HG03432 (cell line): Measurements from ENCODE around the gene FADS6.

ENCODE experiments used
- ATAC-seq: cut with Tn5 transposase; IDR thresholded peaks from one replicate; pipeline ENCODE4 v1.9.1; 2021; ENCODE audit warnings: mild to moderate bottlenecking, moderate library complexity; ENCODE audit not compliant: unreplicated experiment

FADS6 gene

DNA sequence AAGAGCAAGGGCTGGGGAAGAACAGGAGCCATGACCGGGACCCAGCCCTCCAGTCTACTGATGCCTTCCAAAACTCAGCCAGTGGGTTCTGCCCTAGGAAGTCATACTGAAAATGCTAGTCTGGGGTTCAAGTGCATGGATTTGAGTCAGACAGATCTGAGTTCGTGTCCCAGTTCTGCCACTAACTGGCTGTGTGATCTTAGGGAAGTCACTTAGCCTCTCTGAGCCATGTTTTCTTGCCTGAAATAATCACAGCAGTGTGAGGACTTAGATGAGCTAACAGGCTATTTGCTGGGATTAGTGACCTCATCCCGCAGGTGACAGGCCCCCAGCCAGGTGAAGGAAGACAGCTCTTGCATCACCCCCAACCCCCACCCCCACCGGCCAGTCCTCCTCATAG is 38.1 kb downstream of the FADS6 start:
- ATAC-seq = no peak

DNA sequence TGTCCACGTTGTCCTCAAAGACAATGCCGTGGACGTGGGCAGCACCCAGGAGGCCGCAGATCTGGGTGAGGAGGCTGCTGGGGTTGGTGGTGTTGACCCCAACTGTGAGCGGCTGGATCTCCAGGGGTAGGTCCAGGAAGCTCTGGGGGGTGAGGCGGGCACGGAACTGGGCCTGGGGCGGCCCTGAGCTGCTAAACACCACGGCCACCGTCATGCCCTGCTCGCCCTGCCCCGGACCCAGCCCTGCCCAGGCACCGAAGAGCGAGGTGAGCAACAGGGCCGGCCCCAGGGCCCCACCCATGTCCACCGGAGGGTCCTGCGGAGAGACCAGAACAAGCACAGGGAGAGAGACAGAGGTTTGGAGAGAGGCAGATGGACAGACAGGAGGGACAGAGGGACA is 38.6 kb downstream of the FADS6 start:
- no peak for ATAC-seq

DNA sequence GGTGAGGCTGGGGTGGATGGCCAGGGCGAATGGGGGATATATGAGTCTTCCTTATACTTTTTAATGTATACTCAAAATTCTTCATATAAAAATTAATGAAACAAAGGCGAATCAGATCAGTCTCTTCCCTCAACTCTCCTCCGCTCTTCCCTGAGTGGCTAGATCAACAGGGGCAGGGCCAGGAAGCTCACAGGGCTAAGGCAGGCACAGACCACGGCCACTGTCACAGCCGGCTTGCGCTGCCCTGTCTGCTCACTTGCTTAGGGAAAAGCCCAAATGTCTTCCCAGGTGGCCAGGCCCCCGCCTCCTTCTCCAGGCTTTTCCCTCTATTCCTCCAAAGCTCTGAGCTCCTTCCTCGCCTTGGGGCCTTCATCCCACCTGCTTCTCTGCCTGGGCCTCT is 39.8 kb downstream of the FADS6 start:
- no peak for ATAC-seq

DNA sequence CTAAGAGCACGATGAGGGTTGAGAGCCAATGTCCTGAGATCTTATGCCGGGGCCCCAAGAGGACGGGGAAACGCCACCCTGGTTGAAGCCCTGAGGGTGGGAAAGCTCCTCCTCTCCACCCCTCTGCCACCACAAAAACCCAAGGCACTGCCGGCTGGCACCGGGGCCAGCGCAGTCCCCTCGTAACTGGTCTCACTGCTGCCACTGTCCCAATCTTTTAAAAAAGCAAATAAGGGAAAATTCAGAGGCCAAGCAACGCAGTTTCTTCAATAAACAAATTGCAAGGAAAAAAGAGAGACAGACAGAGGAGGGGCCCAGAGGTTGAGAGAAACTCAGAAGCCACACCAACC is 40.4 kb downstream of the FADS6 start:
- ATAC-seq = no peak

DNA sequence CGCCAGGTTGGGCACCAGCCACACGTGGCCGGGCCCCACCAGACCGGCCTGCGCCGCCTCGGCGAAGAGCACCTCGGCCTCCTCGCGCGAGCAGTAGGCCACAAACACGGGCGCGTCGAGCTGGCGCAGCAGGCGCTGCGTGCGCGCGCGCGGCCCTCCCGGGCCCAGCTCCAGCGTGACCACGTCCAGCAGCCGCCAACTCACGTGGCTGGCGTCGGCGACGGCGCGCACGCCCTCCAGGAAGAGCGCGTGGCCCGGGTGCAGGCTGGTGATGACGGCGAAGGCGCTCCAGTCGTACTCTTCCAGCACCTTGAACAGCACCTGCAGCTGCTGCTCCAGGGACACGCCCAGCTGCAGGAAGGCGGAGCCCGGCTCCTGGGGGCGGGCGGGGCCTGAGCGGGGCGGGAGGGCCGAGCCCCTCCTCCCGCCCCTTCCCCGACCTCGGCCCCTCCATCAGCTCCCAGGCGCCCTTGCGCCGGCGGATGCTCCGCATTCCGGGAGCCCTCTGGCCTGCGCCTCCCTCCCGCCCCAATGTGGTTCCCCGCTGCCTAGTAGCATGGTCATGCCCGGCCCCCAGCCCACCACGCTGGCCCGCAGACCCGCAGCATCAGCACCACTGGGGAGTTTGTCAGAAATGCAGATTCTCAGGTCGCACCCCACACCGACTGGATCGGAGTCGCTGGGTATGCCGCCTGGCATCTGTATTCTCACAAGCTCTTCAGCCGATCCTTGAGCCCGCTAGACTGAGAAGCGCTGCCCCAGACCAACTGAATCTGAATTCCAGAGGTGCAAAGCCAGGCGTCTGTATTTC is 41.0 kb downstream of the FADS6 start:
- ATAC-seq = no peak

DNA sequence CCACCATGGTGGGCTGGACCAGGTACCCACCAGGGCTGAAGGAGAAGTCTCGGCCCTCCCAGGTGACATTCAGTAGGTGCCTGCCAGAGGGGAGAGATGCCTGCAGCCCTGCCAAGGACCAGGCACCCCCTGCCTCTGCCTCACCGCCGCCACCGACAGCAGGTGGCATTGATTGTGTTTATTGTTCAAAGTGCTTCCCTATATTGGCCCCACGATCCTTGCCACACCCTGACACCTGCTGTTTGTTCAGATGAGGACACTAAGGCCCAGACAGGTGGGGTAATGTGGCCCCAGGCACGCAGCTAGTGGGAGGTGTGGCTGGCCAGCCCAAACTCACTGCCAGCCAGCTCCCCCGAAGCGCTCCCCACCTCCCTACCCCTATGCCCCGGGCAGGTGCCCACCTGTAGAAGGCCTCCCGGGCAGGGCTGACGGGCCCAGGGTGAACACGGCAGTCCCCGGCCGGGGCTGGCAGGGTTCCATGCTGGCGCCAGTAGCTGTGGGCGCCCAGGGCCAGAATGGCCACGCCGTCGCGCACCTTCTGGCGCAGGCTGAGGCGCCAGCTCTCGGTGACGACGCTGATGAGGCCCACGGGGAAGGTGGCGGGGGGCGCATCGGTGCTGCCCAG is 41.7 kb downstream of the FADS6 start:
- no peak for ATAC-seq

DNA sequence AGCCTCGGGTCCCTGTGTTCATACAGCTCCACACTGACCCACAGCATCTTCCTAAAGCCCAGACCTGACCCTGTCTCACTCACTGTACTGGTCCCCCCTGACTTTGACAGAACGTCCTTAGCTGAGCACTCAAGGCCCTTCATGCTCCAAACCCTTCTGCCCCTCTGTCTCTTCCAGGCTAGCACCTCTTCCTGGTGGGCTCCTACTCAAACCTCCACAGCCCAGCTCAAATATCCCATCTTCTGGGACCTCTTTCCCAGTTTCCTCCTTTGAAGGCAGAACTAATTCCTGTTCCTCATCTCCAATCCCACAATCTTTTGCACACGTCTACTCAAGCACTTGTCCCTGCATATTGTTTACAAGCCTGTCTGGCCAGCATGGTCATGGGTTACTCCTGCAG is 42.5 kb downstream of the FADS6 start:
- ATAC-seq = no peak

DNA sequence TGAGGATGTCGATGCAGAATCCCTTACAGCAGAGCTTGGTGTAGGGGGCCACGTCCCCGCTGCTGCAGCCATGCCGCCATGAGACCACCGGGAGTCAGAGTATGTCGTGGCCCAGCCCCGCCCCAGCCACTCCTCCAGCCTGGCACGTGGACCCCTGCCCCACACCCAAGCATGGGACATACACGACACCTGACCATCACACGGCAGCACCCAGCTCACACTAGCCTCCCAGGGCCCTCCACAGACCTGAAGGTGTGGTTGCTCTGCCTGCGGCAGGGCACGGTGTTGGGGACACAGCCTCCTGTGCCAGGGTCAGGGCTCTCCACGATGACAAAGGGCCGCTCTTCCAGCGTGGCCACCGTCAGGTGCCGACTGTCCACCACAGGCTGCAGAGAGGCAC is 43.1 kb downstream of the FADS6 start:
- ATAC-seq = no peak

DNA sequence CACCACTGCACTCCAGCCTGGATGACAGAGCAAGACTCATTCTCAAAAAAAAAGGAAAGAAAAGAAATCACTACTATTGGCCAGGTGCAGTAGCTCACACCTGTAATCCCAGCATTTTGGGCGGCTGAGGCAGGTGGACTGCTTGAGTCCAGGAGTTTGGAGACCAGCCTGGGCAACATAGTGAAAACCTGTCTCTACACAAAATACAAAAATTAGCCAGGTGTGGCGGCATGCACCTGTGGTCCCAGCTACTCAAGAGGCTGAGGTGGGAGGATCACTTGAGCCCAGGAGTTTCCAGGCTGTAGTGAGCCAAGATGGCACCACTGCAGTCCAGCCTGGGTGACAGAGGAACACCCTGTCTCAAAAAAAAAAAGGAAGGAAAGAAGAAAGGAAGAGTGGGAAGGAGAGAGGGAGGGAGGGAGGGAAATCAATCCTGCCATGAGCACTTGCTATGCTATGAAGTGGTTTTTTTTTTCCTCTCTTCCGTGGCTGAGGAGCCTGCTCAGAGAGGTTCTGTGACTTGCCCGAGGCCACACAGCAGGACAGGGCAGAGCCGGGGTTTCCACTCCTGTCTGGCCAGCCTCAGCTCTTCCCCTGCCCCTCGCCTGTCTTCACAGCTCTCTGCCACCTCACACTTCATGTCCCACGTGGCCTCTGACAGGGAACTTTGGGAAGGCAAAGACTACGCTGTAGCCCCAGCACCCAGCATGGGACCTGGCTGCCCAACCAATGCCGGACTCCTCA is 44.6 kb downstream of the FADS6 start:
- no peak for ATAC-seq

DNA sequence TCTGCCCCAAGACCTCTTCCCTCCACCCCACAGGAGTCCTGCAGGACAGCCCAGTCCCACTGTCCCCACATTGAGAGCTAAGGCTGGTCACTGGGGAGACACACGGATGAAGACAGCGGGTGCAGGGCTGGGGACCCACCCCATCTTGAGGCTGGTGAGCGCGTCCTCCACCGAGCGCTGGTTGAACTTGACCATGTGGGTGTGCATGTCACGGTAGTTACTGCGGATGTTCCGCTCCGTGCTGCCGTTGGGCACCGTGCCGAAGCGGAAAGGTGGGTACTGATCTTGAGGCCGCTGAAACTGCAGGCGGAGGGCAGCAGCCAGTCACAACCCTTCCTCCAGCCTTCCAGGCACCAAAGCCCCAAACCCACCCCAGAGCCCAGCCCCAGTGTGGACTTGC is 46.8 kb downstream of the FADS6 start:
- ATAC-seq = no peak

DNA sequence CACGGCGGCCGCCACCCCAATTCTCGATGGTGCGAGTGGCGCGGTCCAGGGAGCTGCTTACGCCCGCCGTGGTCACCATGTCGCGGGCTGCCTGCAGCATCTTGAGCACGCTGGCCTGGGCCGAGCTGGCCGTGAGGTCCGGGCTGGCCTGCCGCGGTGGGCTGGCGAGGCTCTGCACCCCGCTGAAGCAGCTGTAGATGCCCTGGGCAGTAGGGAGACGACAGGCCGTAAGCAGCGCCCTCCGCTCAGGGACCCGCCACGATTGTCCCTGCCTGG is 50.1 kb downstream of the FADS6 start:
- no peak for ATAC-seq

DNA sequence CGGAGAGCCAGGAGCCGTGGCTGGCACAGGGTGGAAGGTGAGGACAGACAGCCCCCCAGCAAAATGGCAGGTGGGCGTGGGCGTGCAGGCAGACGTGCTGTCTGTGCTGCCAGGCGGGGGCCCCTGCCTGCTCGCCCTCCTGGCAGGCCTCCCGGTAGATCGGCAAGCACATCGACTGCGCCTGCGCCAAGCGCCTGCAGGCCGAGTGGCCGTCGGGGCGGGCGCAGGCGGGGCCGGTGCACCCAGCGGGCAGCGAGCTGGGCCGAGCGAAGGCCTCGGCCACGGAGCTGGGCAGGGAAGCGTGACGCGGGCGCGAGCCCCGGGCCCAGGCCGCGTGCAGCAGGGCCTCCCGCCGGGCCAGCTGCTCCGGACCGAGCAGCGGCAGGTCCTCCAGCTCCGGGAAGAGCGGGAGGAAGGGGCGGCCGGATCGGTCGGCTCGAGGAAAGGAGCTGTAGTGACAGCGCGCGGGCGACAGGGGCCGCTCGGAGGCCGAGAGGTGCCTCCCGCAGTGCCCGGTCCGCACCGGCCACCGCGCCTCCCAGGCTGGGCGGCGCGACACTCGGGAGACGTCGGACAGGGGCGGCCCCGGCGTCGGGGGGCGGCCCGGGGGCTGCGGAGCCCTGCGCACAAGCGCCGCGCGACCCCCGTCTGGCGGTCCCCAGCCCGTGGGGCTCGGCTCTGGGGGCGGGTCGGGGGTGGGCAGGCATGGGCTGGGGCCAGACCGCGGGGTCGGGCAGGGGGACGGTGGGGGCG is 50.7 kb downstream of the FADS6 start:
- no peak for ATAC-seq

DNA sequence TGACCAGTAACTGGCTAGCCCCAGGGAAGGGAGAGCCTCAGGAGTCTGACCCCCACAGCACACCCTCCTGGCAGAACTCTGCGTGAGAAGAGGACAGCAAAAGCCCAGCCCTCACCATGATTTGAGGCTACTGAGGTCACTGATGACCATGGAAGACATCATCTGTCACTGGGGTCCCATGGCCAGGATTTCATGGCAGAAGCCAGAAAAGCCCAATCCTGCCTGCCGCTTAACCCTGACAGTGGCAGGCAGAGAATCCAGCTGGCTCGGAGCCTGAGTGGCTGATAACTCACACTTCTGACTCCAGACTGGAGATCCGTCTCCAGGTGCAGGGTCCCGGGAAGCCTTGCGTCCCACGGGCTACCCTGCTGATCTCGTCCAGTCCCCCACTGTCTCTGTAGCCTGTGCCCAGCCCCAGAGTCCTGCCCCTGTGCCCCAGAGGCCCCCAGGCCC is 51.3 kb downstream of the FADS6 start:
- no peak for ATAC-seq

DNA sequence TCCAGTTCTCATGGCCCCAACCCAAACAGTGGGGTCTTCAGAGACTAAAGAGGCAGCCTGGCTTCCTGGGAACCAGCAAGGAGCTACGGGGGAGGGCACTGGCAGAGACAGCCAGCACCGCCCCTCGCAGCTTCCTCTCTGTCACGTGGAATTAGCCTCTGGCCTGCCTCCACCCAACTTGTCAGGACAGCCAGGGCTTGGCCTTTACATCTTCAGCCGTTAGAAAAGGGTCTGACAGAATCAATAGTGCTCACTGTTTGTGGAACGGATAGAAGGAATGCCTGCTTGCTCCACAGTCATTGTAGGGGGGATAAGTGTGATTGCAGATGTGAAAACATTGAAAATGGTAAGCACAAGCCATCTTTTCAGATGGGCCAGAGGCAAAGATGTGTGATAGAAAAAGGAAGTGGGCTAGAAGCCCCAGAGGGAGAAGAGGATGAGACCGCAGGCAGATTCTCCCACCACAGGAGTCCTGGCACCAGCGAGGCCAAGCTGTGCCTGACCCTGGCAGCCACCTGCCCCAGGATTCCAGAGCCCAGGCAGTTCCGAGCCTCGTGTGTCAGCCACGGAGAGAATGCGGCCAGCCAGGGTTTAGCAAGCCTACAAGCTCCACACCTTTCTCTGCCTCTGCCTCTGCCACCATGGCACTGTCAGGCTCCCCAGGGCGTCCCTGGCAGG is 52.3 kb downstream of the FADS6 start:
- ATAC-seq = no peak

DNA sequence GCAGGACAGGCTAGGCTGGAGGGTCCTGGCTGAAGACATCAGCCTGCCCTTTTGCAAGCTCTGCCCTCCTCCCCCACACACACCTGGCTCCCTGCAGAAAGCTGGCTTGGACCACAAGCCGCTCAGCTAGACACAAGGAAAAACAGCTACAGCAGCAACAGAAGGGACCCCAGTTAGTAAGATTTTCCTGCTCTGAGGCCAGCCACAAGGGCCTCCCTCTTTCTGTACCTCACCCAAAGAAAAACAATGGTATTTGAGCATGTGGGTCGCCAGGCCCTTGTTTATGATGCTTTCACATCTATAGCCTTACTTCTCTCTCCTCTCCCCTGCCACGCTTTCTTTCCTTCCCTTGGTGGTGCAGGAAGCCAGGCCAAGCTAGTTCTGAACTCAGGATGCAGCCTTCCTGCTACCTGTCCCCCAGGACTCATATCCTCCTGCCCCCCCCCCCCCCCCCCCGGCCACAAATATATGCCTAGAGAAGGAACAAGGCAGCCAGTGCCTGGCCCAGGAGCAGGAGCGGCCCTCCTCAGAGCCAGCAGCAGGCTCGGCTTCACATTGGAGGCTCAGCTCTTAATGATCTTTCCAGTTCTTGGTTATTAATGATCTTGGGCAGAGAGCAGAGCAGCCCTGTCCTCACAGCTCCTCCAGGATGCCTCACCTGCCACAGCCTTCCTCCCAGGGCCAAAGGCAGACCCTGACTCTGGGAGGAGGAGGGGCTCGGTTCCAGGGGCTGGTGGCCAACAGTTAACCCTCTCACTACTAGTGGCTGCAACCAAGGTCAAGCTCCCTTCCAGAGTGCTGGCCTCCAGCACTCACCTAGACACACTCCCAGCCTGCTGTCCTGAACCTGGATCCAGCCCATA is 53.2 kb downstream of the FADS6 start:
- no peak for ATAC-seq

DNA sequence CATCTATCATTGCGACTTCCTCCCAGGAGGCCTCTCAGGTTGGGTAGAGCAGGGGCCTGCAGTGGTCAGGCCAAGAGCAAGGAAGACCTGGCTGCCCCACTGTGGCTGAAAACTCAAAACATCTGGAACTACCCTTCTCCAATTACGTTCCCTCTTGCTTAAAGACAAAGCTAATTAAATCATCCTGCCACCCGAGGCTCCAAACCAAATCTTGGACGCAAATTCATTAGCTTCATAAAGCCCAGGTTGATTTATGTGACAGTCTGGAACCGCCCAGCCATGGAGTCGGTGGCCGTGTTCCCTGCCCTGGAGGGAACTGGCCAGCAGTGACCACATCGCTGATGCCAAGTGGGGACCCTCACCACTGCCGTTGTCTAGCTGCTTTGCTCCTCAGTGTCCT is 55.2 kb downstream of the FADS6 start:
- no peak for ATAC-seq

DNA sequence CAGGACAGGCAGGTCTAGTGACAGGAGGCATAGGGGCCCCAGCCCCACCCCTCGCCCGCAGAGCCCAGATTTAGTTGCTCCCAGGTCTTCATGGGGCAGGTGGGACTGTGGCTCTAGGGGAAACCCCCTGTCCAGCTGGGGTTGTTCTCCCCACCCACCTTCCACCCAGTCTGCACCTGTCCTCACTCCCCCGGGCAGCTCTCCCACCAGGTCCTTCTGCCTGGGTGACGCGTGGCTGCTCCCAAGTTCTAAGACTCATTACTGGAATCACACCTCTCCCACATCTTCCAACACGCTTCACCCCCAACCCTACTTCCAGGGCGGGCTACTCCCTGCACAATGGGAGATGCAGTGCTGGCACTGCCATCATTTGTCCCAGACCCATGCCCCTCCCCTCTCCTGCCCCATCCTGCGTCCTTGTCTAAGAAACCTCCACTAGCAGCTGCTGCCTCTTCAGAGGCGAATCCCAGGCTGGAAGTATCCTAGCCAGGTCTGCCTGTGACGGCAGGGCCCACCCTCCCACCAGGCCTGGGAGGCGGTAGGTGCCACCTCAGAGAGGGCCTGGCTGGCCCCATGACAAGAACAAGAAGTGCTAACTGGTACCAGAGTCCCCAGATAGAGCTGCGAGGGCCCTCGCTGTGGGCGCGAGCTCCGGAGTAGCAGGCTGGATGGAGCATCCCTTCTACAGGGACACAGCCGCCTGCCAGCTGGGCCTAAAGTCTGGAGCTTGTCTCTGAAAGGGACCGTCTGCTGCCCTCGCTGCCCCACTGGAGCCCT is 56.6 kb downstream of the FADS6 start:
- no peak for ATAC-seq

DNA sequence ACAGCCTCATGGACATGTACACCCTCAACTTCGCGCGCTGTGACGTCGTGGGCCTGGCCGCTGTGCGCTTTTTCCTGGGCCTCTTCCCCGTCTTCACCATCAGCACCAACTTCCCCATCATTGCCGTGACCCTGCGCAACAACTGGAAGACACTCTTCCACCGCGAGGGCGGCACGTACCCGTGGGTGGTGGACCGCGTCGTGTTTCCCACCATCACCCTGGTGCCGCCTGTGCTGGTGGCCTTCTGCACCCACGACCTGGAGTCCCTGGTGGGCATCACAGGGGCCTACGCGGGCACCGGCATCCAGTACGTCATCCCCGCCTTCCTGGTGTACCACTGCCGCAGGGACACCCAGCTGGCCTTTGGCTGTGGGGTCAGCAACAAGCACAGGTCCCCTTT is 57.2 kb downstream of the FADS6 start:
- no peak for ATAC-seq
